ENCODE results near the gene BCKDK. TPM values are rescaled to one million over a fixed set of nuclear protein-coding genes. Genes with fewer than 3 reads are reported as not detected.
"Not testable (repeated sequence)": the region's sequence is repeated elsewhere in the genome, so short reads cannot be mapped to it uniquely, and the experiment has no call there.

BCKDK gene
- total RNA-seq, 1 experiment from 2014 or later, result 47.7 TPM

- DNase-seq, result no peak
- H3K4me2 ChIP-seq (ENCODE audit: low read length), result no peak overlapping the region
- no peak overlapping the region for H3K27ac ChIP-seq (ENCODE audit: low read length)
- no peak overlapping the region for H3K4me3 ChIP-seq (ENCODE audit: low read length)
- H3K4me1 ChIP-seq (ENCODE audit: insufficient read depth, low read length), result no peaks in the 10 kb centered on the region
- intact Hi-C loops (cut with micrococcal nuclease), result loop anchor here (10.0 kb wide), 1 partner anchor 124 kb away; no protein-coding TSS in a partner anchor
- H3K9ac ChIP-seq (ENCODE audit: low read length), result no peak overlapping the region
- H4K20me1 ChIP-seq (ENCODE audit: low read length), result no peaks in the 10 kb centered on the region
- no peaks in the 10 kb centered on the region for H3F3A ChIP-seq (ENCODE audit: low read length, unreplicated experiment)
- no peak for ATAC-seq
- H3K9me3 ChIP-seq (ENCODE audit: low read length), result no peaks in the 10 kb centered on the region
- no peaks in the 10 kb centered on the region for H3K27me3 ChIP-seq (ENCODE audit: low read length)
- no peak overlapping the region for H2AFZ ChIP-seq (ENCODE audit: low read length)
- ChIA-PET CTCF (no interaction called here), POLR2A (ENCODE audit: unreplicated experiment) (no interaction called here)
- H3K36me3 ChIP-seq (ENCODE audit: low read depth, low read length), result no peaks in the 10 kb centered on the region
- TF ChIP-seq EZH2phosphoT487 (IDR thresholded peaks at IDR 0.05; ENCODE audit: borderline replicate concordance, low read length) (no peak), EZH2 (IDR thresholded peaks at IDR 0.05; ENCODE audit: low read length, unreplicated experiment) (no peak)
- TF ChIP-seq, protein P1, sequence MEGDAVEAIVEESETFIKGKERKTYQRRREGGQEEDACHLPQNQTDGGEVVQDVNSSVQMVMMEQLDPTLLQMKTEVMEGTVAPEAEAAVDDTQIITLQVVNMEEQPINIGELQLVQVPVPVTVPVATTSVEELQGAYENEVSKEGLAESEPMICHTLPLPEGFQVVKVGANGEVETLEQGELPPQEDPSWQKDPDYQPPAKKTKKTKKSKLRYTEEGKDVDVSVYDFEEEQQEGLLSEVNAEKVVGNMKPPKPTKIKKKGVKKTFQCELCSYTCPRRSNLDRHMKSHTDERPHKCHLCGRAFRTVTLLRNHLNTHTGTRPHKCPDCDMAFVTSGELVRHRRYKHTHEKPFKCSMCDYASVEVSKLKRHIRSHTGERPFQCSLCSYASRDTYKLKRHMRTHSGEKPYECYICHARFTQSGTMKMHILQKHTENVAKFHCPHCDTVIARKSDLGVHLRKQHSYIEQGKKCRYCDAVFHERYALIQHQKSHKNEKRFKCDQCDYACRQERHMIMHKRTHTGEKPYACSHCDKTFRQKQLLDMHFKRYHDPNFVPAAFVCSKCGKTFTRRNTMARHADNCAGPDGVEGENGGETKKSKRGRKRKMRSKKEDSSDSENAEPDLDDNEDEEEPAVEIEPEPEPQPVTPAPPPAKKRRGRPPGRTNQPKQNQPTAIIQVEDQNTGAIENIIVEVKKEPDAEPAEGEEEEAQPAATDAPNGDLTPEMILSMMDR (conservative IDR thresholded peaks at IDR 0.05; ENCODE audit: low read depth, low read length), result no peak
- no peaks in the 10 kb centered on the region for H3K79me2 ChIP-seq (ENCODE audit: low read length)
- no peaks in the 10 kb centered on the region for H3K9me2 ChIP-seq (replicated peaks; ENCODE audit: low read length)
- BruUV-seq (replicated peaks), result no TSS peak
Observed at GRCh38 chr16:31148896-31149295, 40.7 kb downstream of the BCKDK start.

DNA sequence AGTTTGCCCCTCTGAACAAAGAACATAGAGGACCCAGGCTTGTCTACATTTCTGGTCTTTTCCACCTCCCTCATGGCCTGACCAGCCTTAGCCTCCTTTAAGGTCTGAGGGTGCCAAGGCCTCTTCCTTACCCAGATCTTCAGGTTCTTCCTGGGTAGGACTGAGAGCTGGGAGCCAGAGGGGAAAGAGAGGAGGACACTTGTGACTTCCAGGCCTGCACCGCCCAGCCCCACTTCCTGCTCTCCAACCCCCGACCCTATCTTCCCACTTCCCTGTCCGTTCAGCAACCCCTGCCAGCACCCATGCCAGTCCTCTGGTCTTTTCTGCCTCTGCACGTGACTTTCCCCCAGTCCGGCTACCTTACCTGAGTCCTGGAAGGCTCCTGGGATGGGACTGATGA is 41.1 kb downstream of the BCKDK start:
- no peak for ATAC-seq
- no peak for DNase-seq
- ChIA-PET CTCF (no interaction called here), POLR2A (ENCODE audit: unreplicated experiment) (no interaction called here)
- Histone ChIP-seq H3K9me2 (replicated peaks; ENCODE audit: low read length) (no peaks in the 10 kb centered on the region), H3K36me3 (ENCODE audit: low read depth, low read length) (no peaks in the 10 kb centered on the region), H3K4me1 (ENCODE audit: insufficient read depth, low read length) (no peaks in the 10 kb centered on the region), H2AFZ (ENCODE audit: low read length) (no peak overlapping the region), H3F3A (ENCODE audit: low read length, unreplicated experiment) (no peaks in the 10 kb centered on the region), H4K20me1 (ENCODE audit: low read length) (no peaks in the 10 kb centered on the region), H3K4me2 (ENCODE audit: low read length) (no peak overlapping the region), H3K79me2 (ENCODE audit: low read length) (no peaks in the 10 kb centered on the region), H3K9me3 (ENCODE audit: low read length) (no peaks in the 10 kb centered on the region), H3K27ac (ENCODE audit: low read length) (no peak overlapping the region), H3K9ac (ENCODE audit: low read length) (no peak overlapping the region), H3K27me3 (ENCODE audit: low read length) (no peaks in the 10 kb centered on the region), H3K4me3 (ENCODE audit: low read length) (no peak overlapping the region)
- TF ChIP-seq EZH2phosphoT487 (IDR thresholded peaks at IDR 0.05; ENCODE audit: borderline replicate concordance, low read length) (no peak), EZH2 (IDR thresholded peaks at IDR 0.05; ENCODE audit: low read length, unreplicated experiment) (no peak)
- TF ChIP-seq, protein P1 (conservative IDR thresholded peaks at IDR 0.05; ENCODE audit: low read depth, low read length), result no peak
- intact Hi-C loops (cut with micrococcal nuclease), result loop anchor here (10.0 kb wide), 1 partner anchor 125 kb away; no protein-coding TSS in a partner anchor
- no TSS peak for BruUV-seq (replicated peaks)

DNA sequence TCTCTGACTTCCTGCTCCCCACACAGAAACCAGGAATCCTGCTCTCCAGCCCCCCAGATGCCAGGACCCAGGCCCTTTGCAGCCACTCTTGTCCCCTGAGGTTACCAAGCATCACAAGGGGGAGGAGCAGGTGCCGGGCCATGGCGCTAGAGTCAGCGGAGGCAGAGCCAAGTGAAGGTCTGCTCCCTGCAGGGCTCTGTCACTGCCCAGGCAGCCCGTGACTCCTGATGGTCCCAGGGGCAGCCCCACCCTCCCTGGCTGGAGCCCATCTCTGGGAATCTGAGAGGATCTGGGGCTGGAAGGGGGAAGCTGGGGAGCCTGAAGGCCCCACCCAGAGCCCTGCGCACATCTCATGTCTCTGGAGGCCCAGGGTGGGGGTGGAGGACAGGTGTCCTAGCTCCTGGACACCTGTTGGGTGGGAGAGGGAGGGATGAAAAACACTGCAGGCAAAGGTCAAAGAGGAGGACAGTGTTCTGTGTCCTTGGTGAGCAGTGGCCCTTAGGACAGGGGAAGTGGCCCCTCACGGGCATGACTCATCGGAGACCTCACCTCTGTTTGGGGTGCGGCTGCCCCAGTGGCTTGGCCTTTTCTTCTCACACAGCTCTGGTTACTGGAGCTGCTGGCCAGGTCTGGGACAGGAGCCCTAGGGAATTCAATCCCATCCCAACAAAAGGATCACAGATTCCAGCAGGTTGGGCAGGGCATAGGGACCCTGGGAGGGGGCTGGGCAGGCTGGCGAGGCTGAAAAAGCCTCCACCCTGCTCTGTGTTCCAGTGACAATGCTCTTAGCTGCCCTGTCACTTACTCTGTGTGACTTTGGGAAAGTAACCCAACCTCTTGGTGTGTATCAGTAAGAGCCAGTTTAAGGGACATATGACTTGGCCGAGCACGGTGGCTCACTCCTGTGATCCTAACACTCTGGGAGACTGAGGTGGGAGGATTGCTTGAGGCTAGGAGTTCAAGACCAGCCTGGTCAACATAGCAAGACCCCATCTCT is 42.0 kb downstream of the BCKDK start, which contains the start of gene PRSS36:
PRSS36 (minus strand) TSS at position 173 of the 997 bp plus-strand sequence; CDS start at position 142, 31 bp downstream.
- no peak for DNase-seq
- Histone ChIP-seq H3K4me1 (ENCODE audit: insufficient read depth, low read length) (no peaks in the 10 kb centered on the region), H3K4me2 (ENCODE audit: low read length) (no peak within 1 kb of the TSS), H3K79me2 (ENCODE audit: low read length) (no peaks in the 10 kb centered on the region), H3K4me3 (ENCODE audit: low read length) (no peak within 1 kb of the TSS), H3K9ac (ENCODE audit: low read length) (no peak within 1 kb of the TSS), H2AFZ (ENCODE audit: low read length) (no peak within 1 kb of the TSS), H3K9me2 (replicated peaks; ENCODE audit: low read length) (no peaks in the 10 kb centered on the region), H3K36me3 (ENCODE audit: low read depth, low read length) (no peaks in the 10 kb centered on the region), H3F3A (ENCODE audit: low read length, unreplicated experiment) (no peaks in the 10 kb centered on the region), H3K9me3 (ENCODE audit: low read length) (no peaks in the 10 kb centered on the region), H3K27me3 (ENCODE audit: low read length) (no peaks in the 10 kb centered on the region), H3K27ac (ENCODE audit: low read length) (no peak within 1 kb of the TSS), H4K20me1 (ENCODE audit: low read length) (no peaks in the 10 kb centered on the region)
- BruUV-seq (replicated peaks), result no TSS peak
- ChIA-PET CTCF (no interaction called here), POLR2A (ENCODE audit: unreplicated experiment) (no interaction called here)
- intact Hi-C loops (cut with micrococcal nuclease), result loop anchor here (10.0 kb wide), 1 partner anchor 125 kb away; no protein-coding TSS in a partner anchor
- 0 out of 2 replicates have a peak, but pooled peaks have one; percentile 24 for ATAC-seq
- TF ChIP-seq EZH2phosphoT487 (IDR thresholded peaks at IDR 0.05; ENCODE audit: borderline replicate concordance, low read length) (no peak), EZH2 (IDR thresholded peaks at IDR 0.05; ENCODE audit: low read length, unreplicated experiment) (no peak)
- TF ChIP-seq, protein P1 (conservative IDR thresholded peaks at IDR 0.05; ENCODE audit: low read depth, low read length), result no peak

- H3K27me3 ChIP-seq (ENCODE audit: low read length); intact Hi-C loops (cut with micrococcal nuclease); ATAC-seq; H3K9me3 ChIP-seq (ENCODE audit: low read length); DNase-seq; H3K4me2 ChIP-seq (ENCODE audit: low read length); H3K4me1 ChIP-seq (ENCODE audit: insufficient read depth, low read length); H3K4me3 ChIP-seq (ENCODE audit: low read length); H4K20me1 ChIP-seq (ENCODE audit: low read length); CTCF ChIA-PET; H3K9ac ChIP-seq (ENCODE audit: low read length); H3K36me3 ChIP-seq (ENCODE audit: low read depth, low read length); POLR2A ChIA-PET (ENCODE audit: unreplicated experiment); H3F3A ChIP-seq (ENCODE audit: low read length, unreplicated experiment); BruUV-seq (replicated peaks); H3K27ac ChIP-seq (ENCODE audit: low read length); H2AFZ ChIP-seq (ENCODE audit: low read length); H3K79me2 ChIP-seq (ENCODE audit: low read length); H3K9me2 ChIP-seq (replicated peaks; ENCODE audit: low read length): not testable (repeated sequence)
Observed at GRCh38 chr16:31150976-31151375, 42.8 kb downstream of the BCKDK start.
